GM19025 (cell line): ENCODE data around the gene CCDC39.
A peak's percentile ranks its signal among the peaks of the same experiment; 100 is the strongest.
"Not testable (repeated sequence)": the region's sequence is repeated elsewhere in the genome, so short reads cannot be mapped to it uniquely, and the experiment has no call there.

Source experiments
- ATAC-seq: cut with Tn5 transposase; IDR thresholded peaks from one replicate; pipeline ENCODE4 v1.9.1; 2021; ENCODE audit warnings: mild to moderate bottlenecking, low read depth, moderate library complexity; ENCODE audit not compliant: unreplicated experiment

CCDC39 gene

GRCh38 chr3:180626844-180627243 lies 52.4 kb downstream of the CCDC39 start:
- peak; percentile 90 for ATAC-seq

GRCh38 chr3:180624714-180625113 lies 54.6 kb downstream of the CCDC39 start:
- peak; percentile 34 for ATAC-seq

- no peak for ATAC-seq
Measured at GRCh38 chr3:180619723-180620122, 59.6 kb downstream of the CCDC39 start.

- not testable (repeated sequence) for ATAC-seq
Measured at GRCh38 chr3:180618563-180618962, 60.7 kb downstream of the CCDC39 start.

DNA sequence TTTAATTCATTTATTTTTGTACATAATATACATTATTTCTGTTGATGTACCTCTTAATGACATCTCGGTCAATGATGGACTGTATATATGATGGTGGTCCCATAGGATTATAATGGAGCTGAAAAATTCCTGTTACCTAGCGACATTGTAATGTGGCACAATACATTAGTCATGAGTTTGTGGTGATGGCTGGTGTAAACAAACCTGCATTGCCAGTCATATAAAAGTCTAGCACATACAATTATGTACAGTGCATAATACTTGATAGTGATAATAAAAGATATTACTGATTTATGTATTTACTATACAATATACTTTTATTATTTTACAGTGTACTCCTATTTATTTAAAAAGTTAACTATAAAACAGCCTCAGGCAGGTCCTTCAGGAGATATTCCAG lies 62.2 kb downstream of the CCDC39 start:
- ATAC-seq, result no peak

DNA sequence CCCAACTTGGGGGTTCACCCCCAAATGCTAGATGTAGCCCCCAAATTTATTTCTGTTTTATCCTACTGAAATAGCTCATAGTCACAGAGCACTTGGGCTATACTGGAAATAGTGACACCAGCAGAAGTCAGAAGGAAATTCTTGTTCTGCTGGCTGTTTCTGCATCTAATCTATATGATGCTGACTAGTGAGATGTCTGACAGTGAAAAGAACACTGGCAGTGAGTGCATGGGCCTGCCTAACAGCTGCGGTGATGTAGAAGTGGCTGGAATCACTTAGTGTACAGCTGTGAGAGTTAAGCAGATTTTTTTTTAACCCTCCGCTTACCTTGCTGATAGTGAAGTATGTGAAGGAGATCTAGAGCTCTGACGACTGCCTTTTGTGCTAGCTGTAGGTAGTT lies 63.3 kb downstream of the CCDC39 start:
- ATAC-seq, result no peak

- ATAC-seq, result no peak
Measured at GRCh38 chr3:180612364-180612763, 66.9 kb downstream of the CCDC39 start.

DNA sequence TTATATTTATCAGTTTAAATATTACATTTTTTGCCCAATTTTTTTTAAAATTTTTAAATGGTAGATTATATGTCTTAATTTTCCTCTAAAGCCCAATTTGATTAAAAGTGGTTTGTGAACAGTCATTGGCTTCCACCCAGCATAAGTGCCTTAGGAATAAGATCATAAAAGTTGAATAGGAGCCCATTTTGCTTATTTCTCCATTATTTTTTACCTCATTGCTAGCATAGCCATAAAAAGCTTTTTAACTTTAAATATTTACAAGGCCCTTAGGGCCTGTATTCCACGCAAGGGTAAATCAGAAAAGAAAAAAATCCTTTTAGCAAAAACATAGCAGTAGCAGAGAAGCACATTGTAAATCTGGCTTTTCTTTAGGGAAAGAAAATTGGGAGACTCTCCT lies 68.3 kb downstream of the CCDC39 start:
- ATAC-seq, result no peak

GRCh38 chr3:180601688-180602666 lies 77.3 kb downstream of the CCDC39 start, which contains the start of gene TTC14:
Gene TTC14 (plus strand): TSS chr3:180602163. CDS start chr3:180602262, 99 bp downstream.
- peak; percentile 97 for ATAC-seq

DNA sequence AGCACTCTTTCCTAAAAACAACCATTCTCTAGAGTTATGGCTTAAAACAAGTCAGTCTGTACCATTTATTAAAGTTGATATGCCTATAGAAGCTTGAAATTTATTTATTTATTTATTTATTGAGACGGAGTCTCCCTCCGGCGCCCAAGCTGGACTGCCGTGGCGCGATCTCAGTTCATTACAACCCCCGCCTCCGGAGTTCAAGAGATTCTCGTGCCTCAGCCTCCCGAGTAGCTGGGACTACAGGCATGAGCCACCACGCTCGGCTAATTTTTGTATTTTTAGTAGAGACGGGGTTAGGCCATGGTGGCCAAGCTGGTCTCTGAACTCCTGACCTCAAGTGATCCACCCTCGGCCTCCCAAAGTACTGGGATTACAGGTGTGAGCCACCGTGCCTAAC lies 78.8 kb downstream of the CCDC39 start:
- ATAC-seq, result no peak

- ATAC-seq, result no peak
Measured at GRCh38 chr3:180595559-180595935, 83.7 kb downstream of the CCDC39 start.

GRCh38 chr3:180594631-180595558 lies 84.4 kb downstream of the CCDC39 start:
- peak; percentile 74 for ATAC-seq

DNA sequence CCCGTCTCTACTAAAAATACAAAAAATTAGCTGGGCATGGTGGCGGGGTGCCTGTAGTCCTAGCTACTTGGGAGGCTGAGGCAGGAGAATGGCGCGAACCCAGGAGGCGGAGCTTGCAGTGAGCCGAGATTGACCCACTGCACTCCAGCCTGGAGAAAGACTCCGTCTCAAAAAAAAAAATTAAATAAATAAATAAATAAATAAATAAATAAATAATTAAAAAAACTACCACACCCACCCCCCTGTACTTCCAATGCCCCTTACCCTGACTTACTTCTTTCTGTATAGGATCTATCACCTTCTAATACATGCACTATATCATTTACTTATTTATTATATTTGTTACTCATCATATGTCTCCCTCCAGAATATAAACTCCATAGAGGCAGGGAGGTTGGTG lies 85.7 kb downstream of the CCDC39 start:
- not testable (repeated sequence) for ATAC-seq

DNA sequence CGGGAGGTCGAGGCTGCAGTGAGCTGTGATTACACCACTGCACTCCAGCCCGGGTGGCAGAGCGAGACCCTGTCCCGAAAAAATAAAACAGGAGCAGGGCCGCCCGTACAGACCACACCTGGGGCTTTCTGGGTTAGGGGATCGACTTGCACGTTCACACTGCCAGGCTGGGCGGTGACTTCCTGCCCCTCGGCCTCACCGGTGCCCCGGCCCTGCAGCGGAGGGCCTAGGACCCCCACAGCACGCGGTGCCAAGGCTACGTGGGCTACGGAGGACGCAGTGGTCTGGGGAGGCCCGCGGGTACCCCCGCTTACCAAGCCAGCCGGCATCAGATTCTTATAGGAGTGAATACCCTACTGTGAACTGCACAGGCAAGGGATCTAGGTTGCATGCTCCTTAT lies 88.9 kb downstream of the CCDC39 start:
- no peak for ATAC-seq

DNA sequence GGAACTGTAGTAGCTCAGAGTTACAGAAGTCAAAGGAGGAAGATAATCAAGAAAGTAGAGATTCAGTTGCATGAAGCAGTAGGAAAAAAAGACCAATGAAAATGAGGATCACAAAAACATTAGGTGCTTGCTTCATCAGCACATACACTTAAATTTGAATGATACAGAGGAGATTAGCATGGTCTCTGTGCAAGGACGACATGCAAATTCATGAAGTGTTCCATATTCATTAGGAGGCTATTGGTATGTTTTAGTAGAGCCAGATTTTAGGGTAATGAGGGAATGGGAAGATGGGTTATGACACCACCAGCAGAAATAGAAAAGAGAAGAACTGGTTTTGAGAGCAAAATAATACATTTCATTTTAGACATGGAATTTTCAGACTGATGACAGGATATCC lies 98.4 kb downstream of the CCDC39 start:
- no peak for ATAC-seq

- ATAC-seq, result no peak
Measured at GRCh38 chr3:180575571-180575970, 103.7 kb downstream of the CCDC39 start.

- ATAC-seq, result peak; percentile 87
Measured at GRCh38 chr3:180571831-180572598, 107.3 kb downstream of the CCDC39 start.

DNA sequence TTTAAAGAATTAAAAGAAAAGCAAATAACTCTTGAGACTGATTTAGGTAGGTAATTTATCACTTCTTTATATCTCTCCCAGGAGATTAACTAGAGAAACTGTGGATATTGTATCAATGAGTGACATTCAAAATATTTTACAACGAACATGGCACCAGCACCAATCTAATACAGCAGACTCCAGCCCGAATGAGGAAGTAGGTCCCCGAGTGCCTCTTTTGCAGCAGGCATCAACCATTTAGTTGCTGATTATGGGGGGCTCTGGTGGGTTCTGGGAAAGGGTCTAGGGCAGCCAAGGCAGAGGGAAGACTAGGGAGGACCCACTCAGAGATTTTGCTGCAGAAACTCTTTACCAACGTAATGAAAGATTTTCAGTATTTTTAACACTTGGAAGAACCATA lies 109.1 kb downstream of the CCDC39 start:
- ATAC-seq, result no peak

GRCh38 chr3:180564676-180565075 lies 114.6 kb downstream of the CCDC39 start:
- no peak for ATAC-seq
